ENCODE data around the gene GMDS.

GMDS gene

DNA sequence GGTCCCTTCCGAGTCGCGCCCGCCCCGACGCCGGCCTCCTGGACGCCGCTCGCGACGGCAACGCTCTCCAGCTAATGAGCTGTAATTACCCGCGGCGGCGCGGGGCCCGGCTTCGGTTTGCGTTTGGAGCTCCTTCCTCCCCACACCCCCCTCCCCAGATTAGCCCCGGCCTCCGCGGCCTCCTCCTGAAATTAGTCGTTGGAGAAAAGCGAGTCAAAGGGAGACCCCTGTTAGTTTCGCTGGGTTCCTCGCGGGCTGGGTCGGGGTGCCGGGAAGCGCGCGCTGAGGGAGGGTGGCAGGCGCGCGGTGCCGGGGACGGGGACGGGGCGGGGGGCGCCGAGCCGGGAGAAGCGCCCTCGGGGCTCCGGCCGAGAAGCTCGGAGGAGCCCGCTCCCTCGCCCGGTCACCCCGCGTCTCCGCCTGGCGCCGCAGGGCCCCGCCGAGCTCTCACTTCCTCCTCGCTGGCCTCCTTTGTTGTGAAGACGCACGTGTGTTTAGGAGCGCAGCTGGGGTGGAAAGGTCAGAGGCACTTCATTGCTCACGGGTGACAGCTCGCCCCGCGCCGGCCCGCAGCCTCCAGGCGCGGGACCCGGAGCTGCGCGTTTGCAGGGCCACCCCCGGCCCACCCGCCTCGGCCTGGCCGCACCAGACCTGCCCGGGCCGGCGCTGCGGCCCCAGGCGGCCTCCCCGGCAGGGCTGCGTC lies 630.8 kb downstream of the GMDS start:
- H3K36me3 ChIP-seq (ENCODE audit: control insufficient read depth, insufficient read depth, low read length), result no peaks in the 10 kb centered on the region
- H3K27me3 ChIP-seq (replicated peaks; ENCODE audit: control insufficient read depth, insufficient read depth, low read length), result no peaks in the 10 kb centered on the region; the same call in none of the 2 replicates
- TF ChIP-seq, protein P1, sequence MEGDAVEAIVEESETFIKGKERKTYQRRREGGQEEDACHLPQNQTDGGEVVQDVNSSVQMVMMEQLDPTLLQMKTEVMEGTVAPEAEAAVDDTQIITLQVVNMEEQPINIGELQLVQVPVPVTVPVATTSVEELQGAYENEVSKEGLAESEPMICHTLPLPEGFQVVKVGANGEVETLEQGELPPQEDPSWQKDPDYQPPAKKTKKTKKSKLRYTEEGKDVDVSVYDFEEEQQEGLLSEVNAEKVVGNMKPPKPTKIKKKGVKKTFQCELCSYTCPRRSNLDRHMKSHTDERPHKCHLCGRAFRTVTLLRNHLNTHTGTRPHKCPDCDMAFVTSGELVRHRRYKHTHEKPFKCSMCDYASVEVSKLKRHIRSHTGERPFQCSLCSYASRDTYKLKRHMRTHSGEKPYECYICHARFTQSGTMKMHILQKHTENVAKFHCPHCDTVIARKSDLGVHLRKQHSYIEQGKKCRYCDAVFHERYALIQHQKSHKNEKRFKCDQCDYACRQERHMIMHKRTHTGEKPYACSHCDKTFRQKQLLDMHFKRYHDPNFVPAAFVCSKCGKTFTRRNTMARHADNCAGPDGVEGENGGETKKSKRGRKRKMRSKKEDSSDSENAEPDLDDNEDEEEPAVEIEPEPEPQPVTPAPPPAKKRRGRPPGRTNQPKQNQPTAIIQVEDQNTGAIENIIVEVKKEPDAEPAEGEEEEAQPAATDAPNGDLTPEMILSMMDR (IDR thresholded peaks at IDR 0.05; ENCODE audit: insufficient read depth, low read length, poor library complexity, severe bottlenecking), result no peak
- H3K4me3 ChIP-seq (replicated peaks; ENCODE audit: low read depth, low read length), result no peak overlapping the region
- no peak for DNase-seq (ENCODE audit: extremely low read depth, insufficient read length)

DNA sequence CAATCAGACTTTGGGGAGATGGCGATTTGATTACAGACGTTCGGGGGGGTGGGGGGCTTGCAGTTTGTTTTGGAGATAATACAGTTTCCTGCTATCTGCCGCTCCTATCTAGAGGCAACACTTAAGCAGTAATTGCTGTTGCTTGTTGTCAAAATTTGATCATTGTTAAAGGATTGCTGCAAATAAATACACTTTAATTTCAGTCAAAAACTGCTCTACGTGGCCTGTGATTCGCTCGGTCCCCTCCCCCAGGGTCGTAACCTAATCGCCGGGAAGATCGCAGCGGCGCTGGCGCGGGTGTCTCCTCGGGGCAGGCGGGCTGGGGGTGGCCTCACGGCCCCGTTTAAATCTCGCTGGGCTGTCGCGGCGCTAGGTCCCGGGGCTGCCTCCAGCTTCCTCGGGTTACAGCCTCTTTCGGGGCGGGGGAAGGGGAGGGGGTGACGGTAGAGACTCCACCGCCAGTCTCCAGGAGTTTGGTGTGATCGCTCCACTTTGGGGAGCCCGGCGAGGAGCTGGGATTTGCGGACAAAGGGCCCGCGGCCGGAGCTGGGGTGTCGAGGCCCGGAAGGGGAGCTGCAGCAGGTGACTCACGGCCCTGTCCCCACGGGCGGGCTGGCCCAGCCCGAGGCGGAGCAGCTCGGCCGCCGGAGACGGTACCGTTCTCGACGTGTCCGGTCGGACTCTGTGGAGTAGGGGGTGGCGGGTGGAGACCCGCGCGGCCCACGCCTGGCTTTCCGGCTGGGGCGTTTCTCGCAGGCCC lies 631.5 kb downstream of the GMDS start:
- TF ChIP-seq, protein P1 (IDR thresholded peaks at IDR 0.05; ENCODE audit: insufficient read depth, low read length, poor library complexity, severe bottlenecking), result no peak
- Histone ChIP-seq H3K4me3 (replicated peaks; ENCODE audit: low read depth, low read length) (no peak overlapping the region), H3K36me3 (ENCODE audit: control insufficient read depth, insufficient read depth, low read length) (no peaks in the 10 kb centered on the region), H3K27me3 (replicated peaks; ENCODE audit: control insufficient read depth, insufficient read depth, low read length) (no peaks in the 10 kb centered on the region; the same call in none of the 2 replicates)
- no peak for DNase-seq (ENCODE audit: extremely low read depth, insufficient read length)

- H3K27me3 ChIP-seq (replicated peaks; ENCODE audit: control insufficient read depth, insufficient read depth, low read length), result peaks cover 2% of the 10 kb centered on the region
- H3K4me3 ChIP-seq (replicated peaks; ENCODE audit: low read depth, low read length), result no peak overlapping the region
- no peaks in the 10 kb centered on the region for H3K36me3 ChIP-seq (ENCODE audit: control insufficient read depth, insufficient read depth, low read length)
- TF ChIP-seq, protein P1 (IDR thresholded peaks at IDR 0.05; ENCODE audit: insufficient read depth, low read length, poor library complexity, severe bottlenecking), result no peak
- no peak for DNase-seq (ENCODE audit: extremely low read depth, insufficient read length)
These were observed 632.1 kb downstream of the GMDS start for GRCh38 chr6:1613346-1613687.

DNA sequence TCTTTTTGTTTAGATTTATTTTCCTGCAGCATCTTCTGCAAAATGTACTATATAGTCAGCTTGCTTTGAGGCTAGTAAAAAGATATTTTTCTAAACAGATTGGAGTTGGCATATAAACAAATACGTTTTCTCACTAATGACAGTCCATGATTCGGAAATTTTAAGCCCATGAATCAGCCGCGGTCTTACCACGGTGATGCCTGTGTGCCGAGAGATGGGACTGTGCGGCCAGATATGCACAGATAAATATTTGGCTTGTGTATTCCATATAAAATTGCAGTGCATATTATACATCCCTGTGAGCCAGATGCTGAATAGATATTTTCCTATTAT lies 632.5 kb downstream of the GMDS start:
- TF ChIP-seq, protein P1 (IDR thresholded peaks at IDR 0.05; ENCODE audit: insufficient read depth, low read length, poor library complexity, severe bottlenecking), result no peak
- H3K4me3 ChIP-seq (replicated peaks; ENCODE audit: low read depth, low read length), result no peak overlapping the region
- DNase-seq (ENCODE audit: extremely low read depth, insufficient read length), result no peak
- peaks cover 3% of the 10 kb centered on the region for H3K27me3 ChIP-seq (replicated peaks; ENCODE audit: control insufficient read depth, insufficient read depth, low read length)
- no peaks in the 10 kb centered on the region for H3K36me3 ChIP-seq (ENCODE audit: control insufficient read depth, insufficient read depth, low read length)

DNA sequence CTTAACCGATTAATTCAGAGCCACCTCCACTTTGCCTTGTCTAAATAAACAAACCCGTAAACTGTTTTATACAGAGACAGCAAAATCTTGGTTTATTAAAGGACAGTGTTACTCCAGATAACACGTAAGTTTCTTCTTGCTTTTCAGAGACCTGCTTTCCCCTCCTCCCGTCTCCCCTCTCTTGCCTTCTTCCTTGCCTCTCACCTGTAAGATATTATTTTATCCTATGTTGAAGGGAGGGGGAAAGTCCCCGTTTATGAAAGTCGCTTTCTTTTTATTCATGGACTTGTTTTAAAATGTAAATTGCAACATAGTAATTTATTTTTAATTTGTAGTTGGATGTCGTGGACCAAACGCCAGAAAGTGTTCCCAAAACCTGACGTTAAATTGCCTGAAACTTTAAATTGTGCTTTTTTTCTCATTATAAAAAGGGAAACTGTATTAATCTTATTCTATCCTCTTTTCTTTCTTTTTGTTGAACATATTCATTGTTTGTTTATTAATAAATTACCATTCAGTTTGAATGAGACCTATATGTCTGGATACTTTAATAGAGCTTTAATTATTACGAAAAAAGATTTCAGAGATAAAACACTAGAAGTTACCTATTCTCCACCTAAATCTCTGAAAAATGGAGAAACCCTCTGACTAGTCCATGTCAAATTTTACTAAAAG lies 633.0 kb downstream of the GMDS start:
- TF ChIP-seq, protein P1 (IDR thresholded peaks at IDR 0.05; ENCODE audit: insufficient read depth, low read length, poor library complexity, severe bottlenecking), result no peak
- H3K36me3 ChIP-seq (ENCODE audit: control insufficient read depth, insufficient read depth, low read length), result no peaks in the 10 kb centered on the region
- H3K27me3 ChIP-seq (replicated peaks; ENCODE audit: control insufficient read depth, insufficient read depth, low read length), result peaks cover 5% of the 10 kb centered on the region
- H3K4me3 ChIP-seq (replicated peaks; ENCODE audit: low read depth, low read length), result no peak overlapping the region; the same call in 1 of the 2 replicates
- no peak for DNase-seq (ENCODE audit: extremely low read depth, insufficient read length)
